Kidney (tissue), 22 donors: ENCODE results near the gene TTLL5. TPM values are rescaled to one million over a fixed set of nuclear protein-coding genes. Genes with fewer than 3 reads are reported as not detected.

Experiments
- DNase-seq, 5 donors: peaks; one replicate each; pipeline ENCODE4 v3.0.0-alpha.2; 2013 to 2020
- FAIRE-seq: peaks from 2 replicates; lab custom pipeline; 2012; peaks lifted over from hg19 to GRCh38; lab: Jason Lieb, UNC
- H3K27ac ChIP-seq, 2 donors: one replicate each; pipeline ENCODE4 v1.7.0; 2013; ENCODE audit warnings: low read depth in 2 of 2, low read length in 2 of 2, inconsistent platforms in 1 of 2
- H3K27me3 ChIP-seq: one replicate; pipeline ENCODE4 v1.7.1; 2013; ENCODE audit warnings: low read length, inconsistent platforms; ENCODE audit not compliant: control insufficient read depth, insufficient read depth
- H3K36me3 ChIP-seq, 3 donors: one replicate each; pipeline versions ENCODE4 v1.7.0 to v1.7.1; 2013; ENCODE audit warnings: low read length in 3 of 3, control low read depth in 1 of 3, inconsistent platforms in 1 of 3; ENCODE audit not compliant: insufficient read depth in 3 of 3, control insufficient read depth in 2 of 3
- H3K4me1 ChIP-seq, 3 donors: one replicate each; pipeline versions ENCODE4 v1.7.0 to v1.7.1; 2013; ENCODE audit warnings: low read length in 3 of 3, inconsistent platforms in 1 of 3, low read depth in 1 of 3; ENCODE audit not compliant: control insufficient read depth in 2 of 3, insufficient read depth in 2 of 3
- H3K4me3 ChIP-seq, 3 donors: one replicate each; pipeline versions ENCODE4 v1.7.0 to v1.8.1; 2013; ENCODE audit warnings: low read length in 3 of 3, control low read depth in 1 of 3, inconsistent platforms in 1 of 3
- H3K9ac ChIP-seq, 3 donors: one replicate each; pipeline versions ENCODE4 v1.7.0 to v1.7.1; 2013; ENCODE audit warnings: low read length in 3 of 3, control low read depth in 1 of 3, inconsistent platforms in 1 of 3
- H3K9me3 ChIP-seq, 3 donors: one replicate each; pipeline versions ENCODE4 v1.7.0 to v1.7.1; 2013; ENCODE audit warnings: low read length in 3 of 3, control low read depth in 1 of 3, inconsistent platforms in 1 of 3; ENCODE audit not compliant: control insufficient read depth in 2 of 3, insufficient read depth in 1 of 3
- CTCF ChIP-seq: IDR thresholded peaks from 3 replicates; pipeline ENCODE4 v1.5.1; 2012; ENCODE audit warnings: mild to moderate bottlenecking, moderate library complexity, borderline replicate concordance; ENCODE audit not compliant: insufficient read depth; ENCODE audit errors: extremely low read depth
- intact Hi-C: fragments of 100-400 bp; cut with DNase I; formaldehyde crosslinking; loops from one replicate; pipeline ENCODE4 v1.11.1; 2022
- long read RNA-seq, 10 donors: library from polyadenylated mRNA in 1 of 10; unstranded in 1 of 10; transcript quantifications; one replicate each; pipeline ENCODE4 v2.0.0 and lab custom pipeline, GENCODE V29; 2021 to 2026
- polyA plus RNA-seq: library from polyadenylated mRNA; stranded (reverse); fragments of 350-450 nt; fragmentation: Illumina TruSeq; extraction: RNeasy Lipid Tissue Mini Kit (QIAGEN cat#74804); gene quantifications from one replicate; pipeline ENCODE4 v1.2.3, GENCODE V29; 2014; ENCODE audit warnings: low read depth, low replicate concordance; ENCODE audit not compliant: insufficient read depth
- total RNA-seq: library from RNA; stranded (reverse); fragmentation: NEBNext Ultra II Directional; extraction: Animal tissue kit (Norgen Biotek cat#: 25700); gene quantifications from one replicate; pipeline ENCODE4 v1.2.1, GENCODE V29; 2021
- donor health status: control.
- donor health status: control.
- donor health status: control.
- donor health status: control.
- donor health status: control.
- donor health status: DM: yes; HTN: yes; CAD: no.
- donor health status: Normal renal cell carcinoma (clear cell type).

The TTLL5 gene, protein sequence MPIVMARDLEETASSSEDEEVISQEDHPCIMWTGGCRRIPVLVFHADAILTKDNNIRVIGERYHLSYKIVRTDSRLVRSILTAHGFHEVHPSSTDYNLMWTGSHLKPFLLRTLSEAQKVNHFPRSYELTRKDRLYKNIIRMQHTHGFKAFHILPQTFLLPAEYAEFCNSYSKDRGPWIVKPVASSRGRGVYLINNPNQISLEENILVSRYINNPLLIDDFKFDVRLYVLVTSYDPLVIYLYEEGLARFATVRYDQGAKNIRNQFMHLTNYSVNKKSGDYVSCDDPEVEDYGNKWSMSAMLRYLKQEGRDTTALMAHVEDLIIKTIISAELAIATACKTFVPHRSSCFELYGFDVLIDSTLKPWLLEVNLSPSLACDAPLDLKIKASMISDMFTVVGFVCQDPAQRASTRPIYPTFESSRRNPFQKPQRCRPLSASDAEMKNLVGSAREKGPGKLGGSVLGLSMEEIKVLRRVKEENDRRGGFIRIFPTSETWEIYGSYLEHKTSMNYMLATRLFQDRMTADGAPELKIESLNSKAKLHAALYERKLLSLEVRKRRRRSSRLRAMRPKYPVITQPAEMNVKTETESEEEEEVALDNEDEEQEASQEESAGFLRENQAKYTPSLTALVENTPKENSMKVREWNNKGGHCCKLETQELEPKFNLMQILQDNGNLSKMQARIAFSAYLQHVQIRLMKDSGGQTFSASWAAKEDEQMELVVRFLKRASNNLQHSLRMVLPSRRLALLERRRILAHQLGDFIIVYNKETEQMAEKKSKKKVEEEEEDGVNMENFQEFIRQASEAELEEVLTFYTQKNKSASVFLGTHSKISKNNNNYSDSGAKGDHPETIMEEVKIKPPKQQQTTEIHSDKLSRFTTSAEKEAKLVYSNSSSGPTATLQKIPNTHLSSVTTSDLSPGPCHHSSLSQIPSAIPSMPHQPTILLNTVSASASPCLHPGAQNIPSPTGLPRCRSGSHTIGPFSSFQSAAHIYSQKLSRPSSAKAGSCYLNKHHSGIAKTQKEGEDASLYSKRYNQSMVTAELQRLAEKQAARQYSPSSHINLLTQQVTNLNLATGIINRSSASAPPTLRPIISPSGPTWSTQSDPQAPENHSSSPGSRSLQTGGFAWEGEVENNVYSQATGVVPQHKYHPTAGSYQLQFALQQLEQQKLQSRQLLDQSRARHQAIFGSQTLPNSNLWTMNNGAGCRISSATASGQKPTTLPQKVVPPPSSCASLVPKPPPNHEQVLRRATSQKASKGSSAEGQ (N-terminal part only)
- total RNA-seq, result 37.2 TPM
- 16.8 TPM for polyA plus RNA-seq
- long read RNA-seq, donor 1, result 0 reads
- long read RNA-seq, donor 2, result 0 reads
- long read RNA-seq, donor 3, partial matches to known transcripts, result 0 of 1 reads
- long read RNA-seq, donor 3, other reads (novel, unspliced or antisense), result 0 of 1 reads
- long read RNA-seq, donor 4, result 0 reads
- long read RNA-seq, donor 5, result 0 reads
- long read RNA-seq, donor 6, partial matches to known transcripts, result 13 of 122 reads
- long read RNA-seq, donor 6, other reads (novel, unspliced or antisense), result 109 of 122 reads
- long read RNA-seq, donor 7, full-length matches to known transcripts, result 1 of 18 reads
- long read RNA-seq, donor 7, partial matches to known transcripts, result 5 of 18 reads
- long read RNA-seq, donor 7, other reads (novel, unspliced or antisense), result 12 of 18 reads
- long read RNA-seq, donor 8, partial matches to known transcripts, result 0 of 1 reads
- long read RNA-seq, donor 8, other reads (novel, unspliced or antisense), result 0 of 1 reads
- long read RNA-seq, donor 9, result 0 reads
- long read RNA-seq, donor 10, result 0 reads

DNA sequence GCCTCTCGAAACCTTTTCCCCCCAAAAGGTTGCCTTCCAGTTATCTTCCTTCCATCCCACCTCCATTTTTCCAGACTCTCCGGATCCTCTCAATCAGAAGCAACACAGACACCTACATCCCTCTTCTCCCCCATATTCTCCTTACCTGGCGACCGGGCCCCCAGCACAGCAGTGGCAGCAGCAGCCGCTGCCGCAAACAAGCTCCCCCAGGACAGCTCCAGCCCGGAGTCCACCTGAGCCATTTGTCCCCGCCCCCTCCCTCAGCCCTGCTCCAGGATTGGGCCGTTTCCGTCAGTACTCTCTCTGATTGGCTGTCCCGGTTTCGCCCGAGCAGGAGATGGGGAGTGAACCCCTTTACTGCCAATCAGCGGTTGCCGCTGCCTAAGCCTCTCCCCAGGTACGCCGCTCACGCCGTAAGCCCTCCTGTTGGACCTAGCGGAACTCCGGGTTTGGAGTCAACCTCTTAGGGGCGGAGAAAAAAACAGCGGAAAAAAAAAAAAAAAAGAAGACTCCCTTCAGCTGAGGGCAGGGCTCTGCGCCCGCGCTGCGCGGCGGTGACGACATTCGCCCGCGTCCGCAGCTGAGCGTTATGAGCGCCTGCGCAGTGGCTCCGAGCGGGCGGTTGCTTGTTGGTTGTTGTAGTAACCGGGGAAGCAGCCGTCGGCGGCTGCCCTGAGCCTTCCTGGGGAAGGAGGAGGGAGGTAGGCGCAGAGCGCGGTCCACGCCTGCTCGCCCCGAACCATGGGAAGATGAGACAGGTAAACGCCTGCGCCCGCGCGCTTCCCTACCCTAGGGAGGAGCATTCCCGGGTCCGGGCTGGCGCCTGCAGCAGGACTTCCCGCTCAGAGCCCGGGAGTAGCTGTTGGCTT is at the start of gene TTLL5, which contains the start of gene ERG28:
Gene TTLL5, plus strand, starts transcription at position 617 of the 869 bp plus-strand sequence. CDS start 1,904 bp downstream, outside the sequence.
Gene ERG28, minus strand, starts transcription at position 247 of the 869 bp plus-strand sequence. CDS start 3,374 bp downstream, outside the sequence.
- Histone ChIP-seq H3K36me3 (peaks cover 0 to 5% (median 2%) of the 10 kb centered on the region in 3 donors), H3K9ac (peak within 1 kb of the TSS; percentile 77 to 91 (median 90)), H3K4me3 (peak within 1 kb of the TSS; percentile 90 to 97 (median 91)), H3K9me3 (no peaks in the 10 kb centered on the region), H3K27me3 (no peaks in the 10 kb centered on the region), H3K27ac (peak within 1 kb of the TSS; percentile 66 to 78), H3K4me1 (peaks cover 0 to 7% (median 3%) of the 10 kb centered on the region in 3 donors)
- intact Hi-C loops, result no loop called here
- peak; percentile 96 for FAIRE-seq
- TF ChIP-seq CTCF, result no peak
- DNase-seq, result peak; percentile 97 to 99 (median 99)

DNA sequence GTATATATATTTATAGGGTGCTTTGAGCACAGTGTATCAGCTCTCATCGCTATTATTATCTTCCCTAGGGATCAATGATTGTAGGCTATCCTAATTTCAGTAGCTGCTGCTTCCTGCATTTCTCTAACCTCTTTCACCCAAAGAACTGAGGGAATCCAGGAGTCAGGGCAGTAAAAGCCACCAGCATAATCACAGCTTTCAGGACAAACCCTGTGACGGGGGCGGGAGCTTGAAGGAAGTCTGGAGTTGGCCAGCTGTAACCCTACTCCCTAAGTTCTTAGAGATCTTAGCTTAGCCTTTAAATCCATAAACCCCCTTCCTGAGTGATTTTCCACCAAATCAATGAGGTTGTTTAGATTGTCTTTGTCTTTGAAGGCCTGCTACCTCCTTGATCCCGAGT is 48.9 kb upstream of the TTLL5 start:
- intact Hi-C loops, result no loop called here
- DNase-seq (peak in 1 of 5 donors; percentile 22), FAIRE-seq (no peak)
- H3K36me3 ChIP-seq, result no peaks in the 10 kb centered on the region
- no peak overlapping the region for H3K27ac ChIP-seq
- TF ChIP-seq CTCF, result no peak
- H3K4me1 ChIP-seq, result peaks cover 0 to 11% (median 7%) of the 10 kb centered on the region in 3 donors
- no peak overlapping the region for H3K4me3 ChIP-seq
- H3K27me3 ChIP-seq, result no peaks in the 10 kb centered on the region
- H3K9me3 ChIP-seq, result no peaks in the 10 kb centered on the region
- no peak overlapping the region for H3K9ac ChIP-seq
